HCT116 (cell line): ENCODE measurements around the gene C5orf34. TPM values are rescaled to one million over a fixed set of nuclear protein-coding genes. Genes with fewer than 3 reads are reported as not detected.
A peak's percentile ranks its signal among the peaks of the same experiment; 100 is the strongest.
"Not testable (repeated sequence)": the region's sequence is repeated elsewhere in the genome, so short reads cannot be mapped to it uniquely, and the experiment has no call there.

Experiments used
- ATAC-seq: fragments of 200-7000 bp; cut with Tn5 transposase; 2 replicates; pipeline ENCODE4 v1.9.1; 2020; ENCODE audit warnings: mild to moderate bottlenecking, moderate library complexity
- BruUV-seq: library from RNA; stranded (reverse); fragments of 400-500 nt; replicated peaks from 2 replicates; lab custom pipeline; 2021; lab: Mats Ljungman, UMichigan
- CTCF ChIA-PET: fragments of 300-600 bp; sonication (Branson Sonifier 250); formaldehyde crosslinking; loops from one replicate; lab custom pipeline; 2021; ENCODE audit warnings: antibody characterized with exemption; lab: Charles Lee
- POLR2A ChIA-PET: fragments of 300-600, 350-600 bp; sonication (Branson Sonifier 250); formaldehyde crosslinking; loops from one replicate; lab custom pipeline; 2021; ENCODE audit warnings: antibody characterized with exemption; lab: Charles Lee
- RAD21 ChIA-PET, 2 experiments: fragments of 300-600 bp; sonication (Branson Sonifier 250); formaldehyde crosslinking; loops; one replicate each; lab custom pipeline; 2023; ENCODE audit warnings: low total read pairs in 2 of 2; ENCODE audit not compliant: uncharacterized antibody in 2 of 2, unreplicated experiment in 2 of 2, low non-redundant PET in 1 of 2; lab: Charles Lee
- DNase-seq: peaks from one replicate; pipeline ENCODE4 v3.0.0-alpha.2; 2010; ENCODE audit warnings: low read depth, low spot score
- H2AFZ ChIP-seq: fragments of 200-600 bp; shearing (Covaris generic), sonication (generic); 2 replicates; pipeline ENCODE4 v1.6.1; 2017; ENCODE audit warnings: low read depth, mixed run types, mixed read lengths, antibody characterized with exemption, low read length; ENCODE audit not compliant: poor library complexity, severe bottlenecking
- H3K27ac ChIP-seq: 2 replicates; pipeline ENCODE4 v1.5.1; 2012; ENCODE audit warnings: low read depth, low read length
- H3K27me3 ChIP-seq: fragments of 200-600 bp; sonication (generic); 2 replicates; pipeline ENCODE4 v1.6.1; 2016; ENCODE audit warnings: mixed run types, low read length, mixed read lengths; ENCODE audit not compliant: insufficient read depth
- H3K36me3 ChIP-seq, 2 experiments: fragments of 200-500 bp in 1 of 2; fragments of 200-600 bp in 1 of 2; sonication (Bioruptor generic) in 1 of 2; sonication (generic) in 1 of 2; 2 replicates each; pipeline versions ENCODE4 v1.5.1 to v1.6.1; 2014 to 2016; ENCODE audit warnings: low read length in 2 of 2, inconsistent platforms in 1 of 2, mixed read lengths in 1 of 2, mixed run types in 1 of 2; ENCODE audit not compliant: insufficient read depth in 2 of 2, control insufficient read depth in 1 of 2
- H3K4me1 ChIP-seq, 2 experiments: fragments of 200-600 bp in 1 of 2; sonication (generic) in 1 of 2; 2 replicates each; pipeline versions ENCODE4 v1.5.1 to v1.6.1; 2012 to 2017; ENCODE audit warnings: low read length in 2 of 2, inconsistent platforms in 1 of 2, mild to moderate bottlenecking in 1 of 2, mixed read lengths in 1 of 2, mixed run types in 1 of 2, moderate library complexity in 1 of 2; ENCODE audit not compliant: insufficient read depth in 2 of 2, control insufficient read depth in 1 of 2
- H3K4me2 ChIP-seq: fragments of 200-600 bp; sonication (generic); 2 replicates; pipeline ENCODE4 v1.6.1; 2017; ENCODE audit warnings: mixed run types, low read length, mixed read lengths
- H3K4me3 ChIP-seq, 2 experiments: fragments of 200-600 bp in 1 of 2; sonication (generic) in 1 of 2; replicated peaks in 1 of 2; 2 replicates each; pipeline ENCODE4 v1.5.1; 2011 to 2016; ENCODE audit warnings: low read length in 2 of 2, control low read depth in 1 of 2, low read depth in 1 of 2, mild to moderate bottlenecking in 1 of 2, mixed read lengths in 1 of 2, mixed run types in 1 of 2
- H3K79me2 ChIP-seq: fragments of 200-600 bp; sonication (generic); 2 replicates; pipeline ENCODE4 v1.6.1; 2017; ENCODE audit warnings: mild to moderate bottlenecking, mixed run types, low read length, moderate library complexity, mixed read lengths; ENCODE audit not compliant: insufficient read depth
- H3K9ac ChIP-seq: fragments of 200-600 bp; sonication (generic); 2 replicates; pipeline ENCODE4 v1.6.1; 2016; ENCODE audit warnings: low read length, mixed read lengths
- H3K9me2 ChIP-seq: fragments of 200-600 bp; sonication (generic), shearing (Covaris generic); 2 replicates; pipeline ENCODE4 v1.6.1; 2017; ENCODE audit warnings: mixed run types, mild to moderate bottlenecking, moderate library complexity; ENCODE audit not compliant: insufficient read depth
- H3K9me3 ChIP-seq, 2 experiments: fragments of 200-500 bp in 1 of 2; fragments of 200-600 bp in 1 of 2; sonication (Bioruptor generic) in 1 of 2; sonication (generic) in 1 of 2; 2 replicates each; pipeline ENCODE4 v1.6.1; 2014 to 2017; ENCODE audit warnings: low read length in 2 of 2, mixed read lengths in 2 of 2, inconsistent platforms in 1 of 2, low read depth in 1 of 2, mild to moderate bottlenecking in 1 of 2, mixed run types in 1 of 2, moderate library complexity in 1 of 2; ENCODE audit not compliant: control insufficient read depth in 1 of 2, insufficient read depth in 1 of 2
- H4K20me1 ChIP-seq: fragments of 200-600 bp; sonication (generic), shearing (Covaris generic); 2 replicates; pipeline ENCODE4 v1.6.1; 2017; ENCODE audit warnings: mixed run types, mild to moderate bottlenecking, moderate library complexity; ENCODE audit not compliant: insufficient read depth
- YY1 ChIP-seq: IDR thresholded peaks from 2 replicates; pipeline ENCODE4 v1.6.1; 2011; ENCODE audit warnings: low read length, low read depth, moderate library complexity, mild to moderate bottlenecking; ENCODE audit not compliant: insufficient replicate concordance; ENCODE audit errors: extremely low read depth
- ZNF274 ChIP-seq: fragments of 200-500 bp; sonication (Bioruptor generic); IDR thresholded peaks from 2 replicates; pipeline ENCODE4 v1.6.1; 2014; ENCODE audit warnings: mild to moderate bottlenecking, low read depth, low read length, inconsistent platforms
- intact Hi-C: fragments of 100-400 bp; cut with micrococcal nuclease; formaldehyde crosslinking; loops from 2 replicates; pipeline ENCODE4 v1.10.0; 2022
- total RNA-seq: library from RNA; stranded (reverse); gene quantifications from one replicate; pipeline ENCODE4 v1.2.1, GENCODE V29; 2021; ENCODE audit not compliant: unreplicated experiment

The C5orf34 gene
- total RNA-seq, 1 experiment from 2014 or later, result 4.8 TPM

- H3K36me3 ChIP-seq, result no peaks in the 10 kb centered on the region; a peak in 1 of 4 replicates
- peak overlapping the region; percentile 76 for H3K4me2 ChIP-seq
- H3K79me2 ChIP-seq, result peaks cover 16% of the 10 kb centered on the region
- intact Hi-C loops, result no loop called here
- no peaks in the 10 kb centered on the region for H4K20me1 ChIP-seq
- ChIA-PET POLR2A (no interaction called here), RAD21 (no interaction called here), CTCF (no interaction called here)
- DNase-seq (no peak), ATAC-seq (no peak)
- no peak overlapping the region for H2AFZ ChIP-seq
- no TSS peak for BruUV-seq
- no peaks in the 10 kb centered on the region for H3K9me3 ChIP-seq
- H3K9me2 ChIP-seq, result no peaks in the 10 kb centered on the region
- TF ChIP-seq YY1, result no peak
- TF ChIP-seq ZNF274, result no peak
- H3K4me3 ChIP-seq, result peak overlapping the region; percentile 80 to 85
- H3K9ac ChIP-seq, result peak overlapping the region; percentile 86
- H3K27me3 ChIP-seq, result no peaks in the 10 kb centered on the region
- H3K4me1 ChIP-seq, result peaks cover 5 to 18% of the 10 kb centered on the region in 2 experiments; a peak in 2 of 4 replicates
- H3K27ac ChIP-seq, result peak overlapping the region; percentile 70; the same call in 1 of the 2 replicates
Measured at GRCh38 chr5:43514025-43514424, 923 bp downstream of the C5orf34 start.

GRCh38 chr5:43511062-43511461, 3.9 kb downstream of the C5orf34 start:
- H4K20me1 ChIP-seq, H3K9me2 ChIP-seq, DNase-seq, BruUV-seq, H3K9ac ChIP-seq, ATAC-seq, H3K9me3 ChIP-seq, intact Hi-C loops, H3K4me3 ChIP-seq, CTCF ChIA-PET, H3K4me2 ChIP-seq, H3K36me3 ChIP-seq, RAD21 ChIA-PET, H3K27me3 ChIP-seq, POLR2A ChIA-PET, H3K27ac ChIP-seq, H2AFZ ChIP-seq: not testable (repeated sequence)
- peaks cover 16% of the 10 kb centered on the region for H3K79me2 ChIP-seq
- peaks cover 5 to 17% of the 10 kb centered on the region in 2 experiments; a peak in 2 of 4 replicates for H3K4me1 ChIP-seq
